IMR-90 (cell line): Measurements from ENCODE around the gene BIRC5. TPM values are rescaled to one million over a fixed set of nuclear protein-coding genes. Genes with fewer than 3 reads are reported as not detected.

ENCODE experiments used
- ATAC-seq: fragments of 200-7000 bp; cut with Tn5 transposase; 2 replicates; pipeline ENCODE4 v1.9.1; 2020; ENCODE audit warnings: low read depth, mild to moderate bottlenecking, moderate library complexity
- BruUV-seq: library from RNA; stranded (reverse); fragments of 400-500 nt; replicated peaks from 2 replicates; lab custom pipeline; 2021; lab: Mats Ljungman, UMichigan
- CTCF ChIA-PET: fragments of 300-600 bp; formaldehyde crosslinking; extraction: SDS; loops from one replicate; lab custom pipeline; 2021; ENCODE audit warnings: antibody characterized with exemption; lab: Yijun Ruan, JAX
- POLR2A ChIA-PET: fragments of 300-600 bp; sonication (Branson Sonifier 250); formaldehyde crosslinking; loops from one replicate; lab custom pipeline; 2022; ENCODE audit warnings: antibody characterized with exemption; ENCODE audit not compliant: unreplicated experiment; lab: Charles Lee
- DNase-seq: peaks from one replicate; pipeline ENCODE4 v3.0.0; 2013
- H2AFZ ChIP-seq: replicated peaks from 2 replicates; pipeline ENCODE3; 2013; ENCODE audit warnings: low read length, mild to moderate bottlenecking; ENCODE audit not compliant: poor library complexity
- H2AK5ac ChIP-seq: 2 replicates; pipeline ENCODE4 v1.6.1; 2013; ENCODE audit warnings: low read depth, low read length, inconsistent platforms
- H2AK9ac ChIP-seq: replicated peaks from 2 replicates; pipeline ENCODE3; 2013; ENCODE audit warnings: mild to moderate bottlenecking, low read depth, low read length, moderate library complexity; ENCODE audit not compliant: poor library complexity
- H2BK120ac ChIP-seq: 2 replicates; pipeline ENCODE4 v1.6.1; 2013; ENCODE audit warnings: low read depth, low read length, inconsistent platforms
- H2BK15ac ChIP-seq: 3 replicates; pipeline ENCODE4 v1.6.1; 2013; ENCODE audit warnings: low read depth, low read length, inconsistent platforms
- H2BK20ac ChIP-seq: 2 replicates; pipeline ENCODE4 v1.6.1; 2013; ENCODE audit warnings: low read depth, mild to moderate bottlenecking, inconsistent platforms, low read length, moderate library complexity
- H2BK5ac ChIP-seq: 2 replicates; pipeline ENCODE4 v1.6.1; 2013; ENCODE audit warnings: mild to moderate bottlenecking, low read depth, low read length, inconsistent platforms; ENCODE audit not compliant: poor library complexity, severe bottlenecking
- H3K14ac ChIP-seq: replicated peaks from 2 replicates; pipeline ENCODE4 v1.6.1; 2013; ENCODE audit warnings: low read depth, low read length, inconsistent platforms
- H3K18ac ChIP-seq: 2 replicates; pipeline ENCODE4 v1.6.1; 2013; ENCODE audit warnings: low read depth, low read length, control low read depth
- H3K23ac ChIP-seq: 2 replicates; pipeline ENCODE4 v1.6.1; 2013; ENCODE audit warnings: low read depth, low read length, inconsistent platforms
- H3K27ac ChIP-seq: 2 replicates; pipeline ENCODE4 v1.5.1; 2013; ENCODE audit warnings: mild to moderate bottlenecking, control low read depth, low read length; ENCODE audit not compliant: insufficient read depth
- H3K27me3 ChIP-seq: 2 replicates; pipeline ENCODE4 v1.6.1; 2013; ENCODE audit warnings: low read length; ENCODE audit not compliant: control insufficient read depth, insufficient read depth
- H3K36me3 ChIP-seq: 2 replicates; pipeline ENCODE4 v1.6.1; 2013; ENCODE audit warnings: low read length, mixed read lengths; ENCODE audit not compliant: control insufficient read depth, insufficient read depth
- H3K4ac ChIP-seq: 2 replicates; pipeline ENCODE4 v1.6.1; 2013; ENCODE audit warnings: low read depth, low read length, inconsistent platforms
- H3K4me1 ChIP-seq: 2 replicates; pipeline ENCODE4 v1.6.1; 2013; ENCODE audit warnings: low read length, mixed read lengths; ENCODE audit not compliant: control insufficient read depth, insufficient read depth
- H3K4me2 ChIP-seq: 2 replicates; pipeline ENCODE4 v1.6.1; 2013; ENCODE audit warnings: low read depth, mild to moderate bottlenecking, control low read depth, low read length, moderate library complexity
- H3K4me3 ChIP-seq: 2 replicates; pipeline ENCODE4 v1.5.1; 2013; ENCODE audit warnings: low read depth, mild to moderate bottlenecking, control low read depth, low read length, moderate library complexity; ENCODE audit not compliant: insufficient read depth
- H3K56ac ChIP-seq: 2 replicates; pipeline ENCODE4 v1.6.1; 2013; ENCODE audit warnings: low read length, inconsistent platforms; ENCODE audit not compliant: insufficient read depth; ENCODE audit errors: extremely low read depth
- H3K79me1 ChIP-seq, 2 experiments: 2 replicates each; pipeline ENCODE4 v1.6.1; 2013; ENCODE audit warnings: low read length in 2 of 2, inconsistent platforms in 1 of 2, low read depth in 1 of 2
- H3K9ac ChIP-seq: 2 replicates; pipeline ENCODE4 v1.6.1; 2013; ENCODE audit warnings: low read depth, low read length, control low read depth
- H3K9me1 ChIP-seq: 2 replicates; pipeline ENCODE4 v1.6.1; 2013; ENCODE audit warnings: low read length, inconsistent platforms; ENCODE audit not compliant: insufficient read depth
- H3K9me3 ChIP-seq: 2 replicates; pipeline ENCODE4 v1.6.1; 2013; ENCODE audit warnings: low read length; ENCODE audit not compliant: control insufficient read depth, insufficient read depth
- H4K20me1 ChIP-seq: 2 replicates; pipeline ENCODE4 v1.6.1; 2013; ENCODE audit warnings: low read length, inconsistent platforms; ENCODE audit not compliant: insufficient read depth
- H4K5ac ChIP-seq: 2 replicates; pipeline ENCODE4 v1.6.1; 2013; ENCODE audit warnings: mild to moderate bottlenecking, low read depth, low read length, control low read depth
- H4K8ac ChIP-seq, 2 experiments: 2 replicates each; pipeline ENCODE4 v1.6.1; 2013; ENCODE audit warnings: low read depth in 2 of 2, low read length in 2 of 2, control low read depth in 1 of 2, inconsistent platforms in 1 of 2
- H4K91ac ChIP-seq: 2 replicates; pipeline ENCODE4 v1.6.1; 2013; ENCODE audit warnings: low read depth, low read length, inconsistent platforms; ENCODE audit not compliant: insufficient read depth
- CHD1 ChIP-seq: IDR thresholded peaks from 2 replicates; pipeline ENCODE4 v1.6.1; 2012; ENCODE audit warnings: low read depth, low read length, improper control_type of control experiment
- CTCF ChIP-seq: conservative IDR thresholded peaks from 2 replicates; pipeline ENCODE4 v1.5.1; 2012; ENCODE audit warnings: mild to moderate bottlenecking, low read depth, low read length, improper control_type of control experiment
- ELK1 ChIP-seq: fragments of 150-350 bp; IDR thresholded peaks from 2 replicates; pipeline ENCODE4 v1.6.1; 2016; ENCODE audit warnings: low read depth, mild to moderate bottlenecking, low read length, moderate library complexity, borderline replicate concordance
- FOS ChIP-seq: fragments of 150-350 bp; IDR thresholded peaks from 2 replicates; pipeline ENCODE4 v1.6.1; 2016; ENCODE audit warnings: low read depth, low read length
- MAZ ChIP-seq: IDR thresholded peaks from 2 replicates; pipeline ENCODE4 v1.6.1; 2012; ENCODE audit warnings: low read depth, mild to moderate bottlenecking, low read length, improper control_type of control experiment, moderate library complexity, borderline replicate concordance
- MXI1 ChIP-seq: IDR thresholded peaks from 2 replicates; pipeline ENCODE4 v1.6.1; 2012; ENCODE audit warnings: low read depth, mild to moderate bottlenecking, low read length, moderate library complexity, borderline replicate concordance
- NFE2L2 ChIP-seq: fragments of 150-350 bp; IDR thresholded peaks from 2 replicates; pipeline ENCODE4 v1.6.1; 2016; ENCODE audit warnings: low read depth, mild to moderate bottlenecking, low read length
- POLR2A ChIP-seq: IDR thresholded peaks from 2 replicates; pipeline ENCODE4 v1.6.1; 2012; ENCODE audit warnings: mild to moderate bottlenecking, low read depth, low read length
- RAD21 ChIP-seq: IDR thresholded peaks from 2 replicates; pipeline ENCODE4 v1.6.1; 2012; ENCODE audit warnings: low read length, improper control_type of control experiment
- RCOR1 ChIP-seq: IDR thresholded peaks from 2 replicates; pipeline ENCODE4 v1.6.1; 2012; ENCODE audit warnings: mild to moderate bottlenecking, low read length, improper control_type of control experiment; ENCODE audit not compliant: insufficient replicate concordance
- RFX5 ChIP-seq: IDR thresholded peaks from 2 replicates; pipeline ENCODE4 v1.8.0; 2012; ENCODE audit warnings: low read depth, mild to moderate bottlenecking, low read length, moderate library complexity
- USF2 ChIP-seq: fragments of 150-350 bp; IDR thresholded peaks from 2 replicates; pipeline ENCODE4 v1.6.1; 2017; ENCODE audit warnings: mild to moderate bottlenecking, antibody characterized with exemption, low read length, low read depth
- WGBS, 2 experiments: methylation state at CpG; one replicate each; pipeline versions ENCODE4 v1.1.5 to v1.1.7; 2013; ENCODE audit warnings: missing lambda C conversion rate in 2 of 2; ENCODE audit not compliant: insufficient read length in 1 of 2; ENCODE audit errors: extremely low coverage in 2 of 2; 5-methylcytosine and 5-hydroxymethylcytosine counted together
- dilution Hi-C: fragments of 300-500 bp; cut with HindIII; formaldehyde crosslinking; loops from one replicate; pipeline ENCODE4 v1.14.3; 2018; ENCODE audit warnings: low sequenced_read_pairs; ENCODE audit not compliant: unreplicated experiment
- in situ Hi-C: fragments of 300-500 bp; cut with MboI; formaldehyde crosslinking; loops from 3 replicates; pipeline ENCODE4 v1.14.3; 2019; ENCODE audit warnings: low sequenced_read_pairs, inconsistent platforms, mixed read lengths
- intact Hi-C: fragments of 100-400 bp; cut with micrococcal nuclease; formaldehyde crosslinking; loops from 2 replicates; pipeline ENCODE4 v1.10.0; 2022
- polyA plus RNA-seq, 3 experiments: library from polyadenylated mRNA; depleted of rRNA; stranded (reverse); fragments of >200 nt; gene quantifications; 2 replicates each; pipeline ENCODE4 v1.2.3, GENCODE V29; 2012; ENCODE audit warnings: low replicate concordance in 1 of 3
- total RNA-seq: library from RNA; depleted of rRNA; stranded (reverse); fragments of >200 nt; gene quantifications from 2 replicates; pipeline ENCODE4 v1.2.3, GENCODE V29; 2012

BIRC5 gene
- total and polyA plus RNA-seq, 2 of the 4 experiments (the other 2 are of a cell fraction) = 16.6 to 52.7 TPM

GRCh38 chr17:78184351-78184750 lies 29.7 kb upstream of the BIRC5 start:
- Histone ChIP-seq H3K4me2 (no peak overlapping the region), H3K36me3 (no peaks in the 10 kb centered on the region; the same call in 1 of the 2 replicates), H3K23ac (no peak overlapping the region), H3K79me1 (peaks cover 24 to 69% of the 10 kb centered on the region in 2 experiments), H2BK20ac (no peak overlapping the region), H3K14ac (0 out of 2 replicates have a peak overlapping the region, but pooled peaks have one; percentile 23), H2BK15ac (no peak overlapping the region), H3K27me3 (no peaks in the 10 kb centered on the region), H3K9ac (no peak overlapping the region), H3K27ac (no peak overlapping the region), H3K9me1 (peaks cover 17% of the 10 kb centered on the region; the same call in 1 of the 2 replicates), H4K20me1 (0 out of 2 replicates have a peak, but pooled peaks cover 6% of the 10 kb centered on the region), H2AK5ac (no peak overlapping the region), H3K56ac (no peak overlapping the region), H2AFZ (peak overlapping the region; percentile 78), H4K8ac (peak overlapping the region in 1 of 2 experiments; percentile 27; a peak in 1 of 4 replicates), H2BK120ac (no peak overlapping the region), H2BK5ac (no peak overlapping the region), H4K5ac (no peak overlapping the region; the same call in 1 of the 2 replicates), H2AK9ac (peak overlapping the region; percentile 20), H3K18ac (no peak overlapping the region), H4K91ac (no peak overlapping the region), H3K4me1 (peaks cover 14% of the 10 kb centered on the region), H3K4me3 (no peak overlapping the region), H3K9me3 (no peaks in the 10 kb centered on the region), H3K4ac (no peak overlapping the region)
- TF ChIP-seq RAD21 (no peak), USF2 (no peak), POLR2A (no peak), CHD1 (no peak), MXI1 (no peak), NFE2L2 (no peak), RCOR1 (no peak), CTCF (no peak), FOS (no peak), MAZ (no peak), RFX5 (no peak), ELK1 (no peak)
- dilution Hi-C loops (no loop called here), in situ Hi-C loops (no loop called here), intact Hi-C loops (no loop called here)
- POLR2A ChIA-PET = no interaction called here
- WGBS, 2 experiments = 53% methylated on average over 3 of the region's 10 CpGs; no CpG with 5 or more reads in 1 of the 2 experiments
- DNase-seq = no peak
- no TSS peak for BruUV-seq
- CTCF ChIA-PET = no interaction called here
- no peak for ATAC-seq
